H1 (cell line): ENCODE measurements around the gene CEP83. TPM values are rescaled to one million over a fixed set of nuclear protein-coding genes. Genes with fewer than 3 reads are reported as not detected.

Experiments used
- CTCF ChIA-PET: fragments of 300-600 bp; sonication (Branson Sonifier 250); formaldehyde crosslinking; loops from one replicate; lab custom pipeline; 2021; ENCODE audit not compliant: partially characterized antibody; lab: Charles Lee
- POLR2A ChIA-PET: fragments of 300-600 bp; sonication (Branson Sonifier 250); formaldehyde crosslinking; loops from one replicate; lab custom pipeline; 2021; ENCODE audit warnings: inconsistent platforms; ENCODE audit not compliant: partially characterized antibody; lab: Charles Lee
- DNase-seq, 2 experiments: peaks; one replicate each; pipeline versions ENCODE4 v3.0.0 to v3.0.0-alpha.2; 2010 to 2022; ENCODE audit warnings: low spot score in 2 of 2, low read depth in 1 of 2, mixed read lengths in 1 of 2
- FAIRE-seq: peaks from 2 replicates; lab custom pipeline; 2011; peaks lifted over from hg19 to GRCh38; lab: Jason Lieb, UNC
- H2AFZ ChIP-seq: 2 replicates; pipeline ENCODE4 v1.8.1; 2012; ENCODE audit warnings: low read length, inconsistent platforms
- H2AK5ac ChIP-seq: 2 replicates; pipeline ENCODE4 v1.6.1; 2013; ENCODE audit warnings: low read depth, low read length
- H2BK120ac ChIP-seq: replicated peaks from 2 replicates; pipeline ENCODE3; 2013; ENCODE audit warnings: low read depth, low read length, inconsistent platforms
- H2BK12ac ChIP-seq: 2 replicates; pipeline ENCODE4 v1.6.1; 2013; ENCODE audit warnings: low read depth, low read length
- H2BK15ac ChIP-seq: 2 replicates; pipeline ENCODE4 v1.6.1; 2013; ENCODE audit warnings: low read length
- H2BK20ac ChIP-seq: 2 replicates; pipeline ENCODE4 v1.6.1; 2013; ENCODE audit warnings: low read length
- H2BK5ac ChIP-seq: 2 replicates; pipeline ENCODE4 v1.6.1; 2013; ENCODE audit warnings: low read depth, low read length
- H3K14ac ChIP-seq: 2 replicates; pipeline ENCODE4 v1.6.1; 2013; ENCODE audit warnings: inconsistent platforms; ENCODE audit not compliant: insufficient read length
- H3K18ac ChIP-seq: 2 replicates; pipeline ENCODE4 v1.6.1; 2013; ENCODE audit warnings: low read length; ENCODE audit errors: extremely low read depth
- H3K23ac ChIP-seq: 2 replicates; pipeline ENCODE4 v1.6.1; 2013; ENCODE audit warnings: inconsistent platforms; ENCODE audit not compliant: insufficient read length
- H3K23me2 ChIP-seq: 2 replicates; pipeline ENCODE4 v1.6.1; 2013; ENCODE audit warnings: low read depth, low read length
- H3K27ac ChIP-seq: 2 replicates; pipeline ENCODE4 v1.6.1; 2011; ENCODE audit warnings: low read depth, low read length, inconsistent platforms
- H3K27me3 ChIP-seq, 4 experiments: replicated peaks in 1 of 4; 1 replicate in 1 of 4; 2 replicates in 3 of 4; pipeline versions ENCODE4 v1.6.1 to v1.8.1; 2011 to 2013; ENCODE audit warnings: low read length in 3 of 4, mild to moderate bottlenecking in 3 of 4, inconsistent platforms in 2 of 4, mixed read lengths in 2 of 4, moderate library complexity in 1 of 4; ENCODE audit not compliant: control insufficient read depth in 3 of 4, insufficient read depth in 3 of 4; ENCODE audit errors: extremely low read depth in 1 of 4
- H3K36me3 ChIP-seq, 4 experiments: 2 replicates each; pipeline versions ENCODE4 v1.6.1 to v1.8.1; 2011 to 2013; ENCODE audit warnings: mild to moderate bottlenecking in 4 of 4, low read length in 3 of 4, moderate library complexity in 2 of 4, control low read depth in 1 of 4, inconsistent platforms in 1 of 4; ENCODE audit not compliant: insufficient read depth in 4 of 4, control insufficient read depth in 2 of 4
- H3K4ac ChIP-seq: replicated peaks from 2 replicates; pipeline ENCODE3; 2013; ENCODE audit warnings: low read length, low read depth, mixed read lengths, inconsistent platforms; ENCODE audit not compliant: insufficient read length
- H3K4me1 ChIP-seq, 4 experiments: replicated peaks in 1 of 4; 1 replicate in 1 of 4; 2 replicates in 3 of 4; pipeline versions ENCODE4 v1.6.1 to v1.8.1; 2011 to 2013; ENCODE audit warnings: low read length in 3 of 4, inconsistent platforms in 2 of 4, mixed read lengths in 1 of 4; ENCODE audit not compliant: insufficient read depth in 4 of 4, control insufficient read depth in 3 of 4
- H3K4me2 ChIP-seq, 2 experiments: 2 replicates each; pipeline versions ENCODE4 v1.6.1 to v1.8.1; 2011 to 2013; ENCODE audit warnings: low read depth in 2 of 2, low read length in 2 of 2, control low read depth in 1 of 2, inconsistent platforms in 1 of 2, mild to moderate bottlenecking in 1 of 2; ENCODE audit not compliant: insufficient read depth in 1 of 2
- H3K4me3 ChIP-seq, 4 experiments: fragments of 200-600, 300-600 bp in 1 of 4; sonication (generic), shearing (Covaris generic), sonication (Bioruptor Twin) in 1 of 4; 2 replicates each; pipeline versions ENCODE4 v1.5.1 to v1.8.1; 2011 to 2016; ENCODE audit warnings: low read length in 4 of 4, low read depth in 3 of 4, control low read depth in 2 of 4, inconsistent platforms in 2 of 4, mild to moderate bottlenecking in 2 of 4, mixed read lengths in 1 of 4, moderate library complexity in 1 of 4; ENCODE audit not compliant: insufficient read depth in 2 of 4; ENCODE audit errors: extremely low read depth in 1 of 4
- H3K56ac ChIP-seq: replicated peaks from 2 replicates; pipeline ENCODE3; 2013; ENCODE audit warnings: low read depth, mild to moderate bottlenecking, mixed read lengths, low read length, inconsistent platforms; ENCODE audit not compliant: insufficient read length
- H3K79me1 ChIP-seq: 2 replicates; pipeline ENCODE4 v1.6.1; 2013; ENCODE audit warnings: low read depth, low read length, control low read depth
- H3K79me2 ChIP-seq, 2 experiments: 2 replicates each; pipeline versions ENCODE4 v1.6.1 to v1.8.1; 2012 to 2013; ENCODE audit warnings: low read length in 2 of 2, mild to moderate bottlenecking in 2 of 2, inconsistent platforms in 1 of 2; ENCODE audit not compliant: insufficient read depth in 2 of 2, control insufficient read depth in 1 of 2
- H3K9ac ChIP-seq, 4 experiments: replicated peaks in 1 of 4; 1 replicate in 1 of 4; 2 replicates in 3 of 4; pipeline versions ENCODE4 v1.6.1 to v1.8.1; 2011 to 2013; ENCODE audit warnings: low read depth in 3 of 4, low read length in 3 of 4, control low read depth in 2 of 4, mild to moderate bottlenecking in 2 of 4, moderate library complexity in 2 of 4, inconsistent platforms in 1 of 4; ENCODE audit errors: extremely low read depth in 1 of 4
- H3K9me3 ChIP-seq, 2 experiments: 2 replicates each; pipeline versions ENCODE4 v1.6.1 to v1.8.1; 2012 to 2013; ENCODE audit warnings: mild to moderate bottlenecking in 2 of 2, moderate library complexity in 2 of 2, control low read depth in 1 of 2, inconsistent platforms in 1 of 2, low read depth in 1 of 2, low read length in 1 of 2, mixed read lengths in 1 of 2; ENCODE audit not compliant: insufficient read depth in 2 of 2
- H4K20me1 ChIP-seq, 2 experiments: replicated peaks in 1 of 2; 2 replicates each; pipeline versions ENCODE3 to v1.8.1; 2011 to 2013; ENCODE audit warnings: inconsistent platforms in 2 of 2, low read length in 2 of 2, mild to moderate bottlenecking in 1 of 2; ENCODE audit not compliant: insufficient read depth in 2 of 2, control insufficient read depth in 1 of 2
- H4K5ac ChIP-seq: 2 replicates; pipeline ENCODE4 v1.6.1; 2013; ENCODE audit warnings: low read length, low read depth, mixed read lengths, inconsistent platforms; ENCODE audit not compliant: insufficient read length
- H4K8ac ChIP-seq: 2 replicates; pipeline ENCODE4 v1.8.0; 2013; ENCODE audit warnings: mild to moderate bottlenecking, moderate library complexity, low read length, inconsistent platforms; ENCODE audit not compliant: insufficient read depth; ENCODE audit errors: extremely low read depth
- H4K91ac ChIP-seq: replicated peaks from 2 replicates; pipeline ENCODE3; 2013; ENCODE audit warnings: low read length, mixed read lengths, inconsistent platforms; ENCODE audit not compliant: insufficient read length
- ASH2L ChIP-seq: fragments of 200-600, 300-600 bp; sonication (generic); IDR thresholded peaks from one replicate; pipeline ENCODE4 v1.7.1; 2017; ENCODE audit warnings: low read length
- GABPA ChIP-seq: IDR thresholded peaks from 2 replicates; pipeline ENCODE4 v1.6.1; 2011; ENCODE audit warnings: mild to moderate bottlenecking, low read length, moderate library complexity, borderline replicate concordance; ENCODE audit not compliant: insufficient read depth
- HDAC6 ChIP-seq: IDR thresholded peaks from one replicate; pipeline ENCODE4 v1.7.1; 2012; ENCODE audit warnings: low read depth, mild to moderate bottlenecking, inconsistent platforms, low read length, moderate library complexity
- KDM4A ChIP-seq: IDR thresholded peaks from one replicate; pipeline ENCODE4 v1.7.1; 2012; ENCODE audit warnings: low read depth, mild to moderate bottlenecking, moderate library complexity, low read length, inconsistent platforms; ENCODE audit not compliant: severe bottlenecking
- POU5F1 ChIP-seq: IDR thresholded peaks from 2 replicates; pipeline ENCODE4 v1.6.1; 2011; ENCODE audit warnings: low read depth, mild to moderate bottlenecking, low read length, moderate library complexity
- RNF2 ChIP-seq: fragments of 200-900, 300-1000 bp; sonication (generic); IDR thresholded peaks from 2 replicates; pipeline ENCODE4 v1.7.1; 2016; ENCODE audit warnings: borderline replicate concordance, low read depth, mild to moderate bottlenecking, antibody characterized with exemption, low read length; ENCODE audit not compliant: poor library complexity, severe bottlenecking; ENCODE audit errors: missing control alignments
- SIRT6 ChIP-seq: IDR thresholded peaks from one replicate; pipeline ENCODE4 v1.7.1; 2012; ENCODE audit warnings: low read length, inconsistent platforms
- TAF1 ChIP-seq: IDR thresholded peaks from 2 replicates; pipeline ENCODE4 v1.6.1; 2011; ENCODE audit warnings: mild to moderate bottlenecking, low read depth, low read length
- USF2 ChIP-seq: IDR thresholded peaks from 2 replicates; pipeline ENCODE4 v1.6.1; 2011; ENCODE audit warnings: low read length, improper control_type of control experiment
- WGBS, 2 experiments: shearing (Covaris generic) in 1 of 2; methylation state at CpG; one replicate each; pipeline versions ENCODE4 v1.1.6 to v1.1.7; 2013 to 2015; ENCODE audit warnings: low lambda C conversion rate in 2 of 2, mixed read lengths in 2 of 2, inconsistent platforms in 1 of 2, low coverage in 1 of 2, missing lambda C conversion rate in 1 of 2; ENCODE audit not compliant: insufficient replicate concordance in 2 of 2, insufficient coverage in 1 of 2, insufficient read length in 1 of 2; ENCODE audit errors: extremely low coverage in 1 of 2, missing lambda C conversion rate in 1 of 2; 5-methylcytosine and 5-hydroxymethylcytosine counted together
- polyA plus RNA-seq, 7 experiments: library from polyadenylated mRNA; depleted of rRNA in 3 of 7; stranded (reverse) in 5 of 7; unstranded in 2 of 7; fragments of >200 nt in 5 of 7; fragments of 200-250 nt in 2 of 7; gene quantifications; 1 replicate in 5 of 7; 2 replicates in 1 of 7; 4 replicates in 1 of 7; pipeline versions ENCODE4 v1.2.1 to v1.2.3, GENCODE V29; 2011 to 2013; ENCODE audit warnings: missing spikeins in 2 of 7, mixed read lengths in 2 of 7
- total RNA-seq: library from RNA; stranded (reverse); fragmentation: NEBNext Ultra II Directional; extraction: Animal tissue kit (Norgen Biotek cat#: 25700); gene quantifications from 2 replicates; pipeline ENCODE4 v1.2.1, GENCODE V29; 2021
- TF ChIP-seq, protein P1 (sequence below): IDR thresholded peaks from 2 replicates; pipeline ENCODE4 v1.6.1; 2012; ENCODE audit warnings: inconsistent platforms

Gene CEP83
- total and polyA plus RNA-seq, 2 of the 8 experiments (the other 6 are each of a cell fraction or from before 2014, with no cell fraction given): 6.0 to 25.8 TPM

DNA sequence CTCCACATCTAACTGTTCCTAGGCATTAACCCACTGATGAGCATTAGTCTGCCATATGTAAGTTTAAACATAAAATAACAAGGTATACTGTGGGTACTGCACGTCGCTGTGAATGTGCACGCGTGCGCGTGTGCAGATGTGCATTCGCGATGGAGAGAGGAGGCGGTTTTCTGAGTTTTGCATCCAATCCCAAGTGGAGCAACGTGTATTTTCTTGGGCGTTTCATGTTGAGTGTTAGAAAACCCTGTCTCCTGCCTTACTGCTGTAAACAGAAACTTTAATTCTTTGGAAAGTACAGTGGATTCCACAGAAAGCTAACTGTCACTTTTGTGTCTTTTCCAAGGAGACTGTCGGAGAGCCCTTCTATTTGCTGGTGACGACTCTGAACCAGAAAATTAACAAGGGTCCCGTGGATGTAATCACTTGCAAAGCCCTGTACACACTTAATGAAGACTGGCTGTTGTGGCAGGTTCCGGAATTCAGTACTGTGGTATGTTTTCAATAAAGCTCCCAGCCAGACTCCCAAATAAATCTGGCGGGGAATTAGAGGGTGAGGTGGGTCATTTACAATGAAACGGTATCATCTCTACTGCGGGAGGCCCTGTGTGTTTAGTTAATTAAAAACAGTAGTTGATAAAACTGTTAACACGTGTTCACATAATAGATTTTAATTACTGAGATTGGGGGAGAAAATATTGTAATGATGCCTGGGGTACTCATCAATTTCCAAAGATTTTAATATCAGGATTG, 194.8 kb downstream of the CEP83 start:
- H4K8ac ChIP-seq: no peak overlapping the region
- DNase-seq: no peak
- CTCF ChIA-PET: interaction anchor here (0.6 to 1.2 kb wide), 2 partner anchors 124 to 277 kb away, joined by 3 read pairs; no protein-coding TSS in a partner anchor
- H2BK120ac ChIP-seq: peak overlapping the region; percentile 52
- H3K4me1 ChIP-seq: peaks cover 20 to 37% (median 28%) of the 10 kb centered on the region in 4 experiments
- WGBS, 2 experiments: 89% methylated on average over 19 of the region's 19 CpGs; no CpG with 5 or more reads in 1 of the 2 experiments
- H3K18ac ChIP-seq: no peak overlapping the region; the same call in 1 of the 2 replicates
- H2BK5ac ChIP-seq: peak overlapping the region; percentile 63; the same call in 1 of the 2 replicates
- H3K4me2 ChIP-seq: no peak overlapping the region; a peak in 1 of 4 replicates
- H2AK5ac ChIP-seq: peak overlapping the region; percentile 5; the same call in 1 of the 2 replicates
- H4K5ac ChIP-seq: no peak overlapping the region
- H2AFZ ChIP-seq: no peak overlapping the region
- H3K56ac ChIP-seq: no peak overlapping the region
- peak overlapping the region; percentile 13 for H4K91ac ChIP-seq
- H3K79me2 ChIP-seq: no peaks in the 10 kb centered on the region
- H3K9me3 ChIP-seq: no peaks in the 10 kb centered on the region
- no peaks in the 10 kb centered on the region; the same call in 1 of the 2 replicates for H3K23me2 ChIP-seq
- no peak overlapping the region for H3K9ac ChIP-seq
- peaks cover 0 to 3% (median 2%) of the 10 kb centered on the region in 4 experiments; a peak in 2 of 7 replicates for H3K27me3 ChIP-seq
- no peaks in the 10 kb centered on the region for H3K79me1 ChIP-seq
- POLR2A ChIA-PET: no interaction called here
- no peaks in the 10 kb centered on the region for H3K36me3 ChIP-seq
- no peaks in the 10 kb centered on the region for H4K20me1 ChIP-seq
- TF ChIP-seq ASH2L (no peak), KDM4A (no peak), GABPA (no peak), TAF1 (no peak), POU5F1 (no peak), HDAC6 (no peak), USF2 (no peak), SIRT6 (no peak), RNF2 (no peak)
- TF ChIP-seq, protein P1, sequence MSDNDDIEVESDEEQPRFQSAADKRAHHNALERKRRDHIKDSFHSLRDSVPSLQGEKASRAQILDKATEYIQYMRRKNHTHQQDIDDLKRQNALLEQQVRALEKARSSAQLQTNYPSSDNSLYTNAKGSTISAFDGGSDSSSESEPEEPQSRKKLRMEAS: no peak
- H3K14ac ChIP-seq: no peak overlapping the region
- no peak overlapping the region for H3K27ac ChIP-seq
- FAIRE-seq: no peak
- H3K4me3 ChIP-seq: no peak overlapping the region
- no peak overlapping the region for H2BK15ac ChIP-seq
- H2BK12ac ChIP-seq: peak overlapping the region; percentile 70
- H3K4ac ChIP-seq: no peak overlapping the region
- no peak overlapping the region; the same call in 1 of the 2 replicates for H2BK20ac ChIP-seq
- H3K23ac ChIP-seq: no peak overlapping the region
